ENCODE results near the gene SNAPC2. TPM values are rescaled to one million over a fixed set of nuclear protein-coding genes. Genes with fewer than 3 reads are reported as not detected.

Gene SNAPC2
- total RNA-seq, 4 donors from 2014 or later = 29.5 to 37.7 (median 33.4) TPM

- Histone ChIP-seq H3K4me3 (peak overlapping the region in 1 of 2 donors; percentile 43), H3K27me3 (peaks cover 59% of the 10 kb centered on the region), H3K27ac (no peak overlapping the region), H3K4me1 (peaks cover 0 to 60% (median 22%) of the 10 kb centered on the region in 3 donors), H3K36me3 (no peaks in the 10 kb centered on the region), H3K9me3 (no peaks in the 10 kb centered on the region)
- WGBS, 2 donors (ENCODE audit: low coverage in 1 of 2) = 22% methylated on average over 11 of the region's 53 CpGs; no CpG with 5 or more reads in 1 of the 2 donors
- TF ChIP-seq POLR2AphosphoS5 (IDR thresholded peaks at IDR 0.05) (no peak), CTCF (IDR thresholded peaks at IDR 0.05) (no peak), POLR2A (IDR thresholded peaks at IDR 0.05) (no peak), EP300 (IDR thresholded peaks at IDR 0.05) (no peak)
- ATAC-seq = no peak
Measured at GRCh38 chr19:7873304-7874075, 46.6 kb upstream of the SNAPC2 start.

- H3K4me1 ChIP-seq = peaks cover 0 to 53% (median 21%) of the 10 kb centered on the region in 3 donors
- no CpG with 5 or more reads among the region's 88 CpGs for WGBS, 2 donors (ENCODE audit: low coverage in 1 of 2)
- peak within 1 kb of the TSS in 1 of 2 donors; percentile 43 for H3K4me3 ChIP-seq
- no peak for ATAC-seq
- TF ChIP-seq POLR2A (IDR thresholded peaks at IDR 0.05) (no peak), POLR2AphosphoS5 (IDR thresholded peaks at IDR 0.05) (no peak), CTCF (IDR thresholded peaks at IDR 0.05) (no peak), EP300 (IDR thresholded peaks at IDR 0.05) (no peak)
- H3K36me3 ChIP-seq = no peaks in the 10 kb centered on the region
- peaks cover 62% of the 10 kb centered on the region for H3K27me3 ChIP-seq
- H3K27ac ChIP-seq = no peak within 1 kb of the TSS
- no peaks in the 10 kb centered on the region for H3K9me3 ChIP-seq
Measured at GRCh38 chr19:7874076-7874896, 45.9 kb upstream of the SNAPC2 start, which contains the start of gene PRR36. PRR36 (minus strand) TSS chr19:7874390; CDS start chr19:7873689, 701 bp downstream.

- WGBS, 2 donors (ENCODE audit: low coverage in 1 of 2) = 20 to 23% methylated on average over 2 to 8 of the region's 12 CpGs
- ATAC-seq = no peak
- Histone ChIP-seq H3K4me3 (no peak overlapping the region), H3K27ac (no peak overlapping the region), H3K4me1 (peaks cover 0 to 47% (median 18%) of the 10 kb centered on the region in 3 donors), H3K36me3 (no peaks in the 10 kb centered on the region), H3K27me3 (peaks cover 67% of the 10 kb centered on the region), H3K9me3 (no peaks in the 10 kb centered on the region)
- TF ChIP-seq EP300 (IDR thresholded peaks at IDR 0.05) (no peak), CTCF (IDR thresholded peaks at IDR 0.05) (no peak), POLR2A (IDR thresholded peaks at IDR 0.05) (no peak), POLR2AphosphoS5 (IDR thresholded peaks at IDR 0.05) (no peak)
Measured at GRCh38 chr19:7874897-7875273, 45.3 kb upstream of the SNAPC2 start.

- no peak for ATAC-seq
- Histone ChIP-seq H3K4me3 (no peak overlapping the region), H3K4me1 (peaks cover 0 to 24% (median 14%) of the 10 kb centered on the region in 3 donors), H3K27me3 (peaks cover 73% of the 10 kb centered on the region), H3K9me3 (no peaks in the 10 kb centered on the region), H3K36me3 (no peaks in the 10 kb centered on the region), H3K27ac (no peak overlapping the region)
- WGBS, 2 donors (ENCODE audit: low coverage in 1 of 2) = 64 to 88% methylated on average over 5 to 6 of the region's 6 CpGs
- TF ChIP-seq POLR2AphosphoS5 (IDR thresholded peaks at IDR 0.05) (no peak), CTCF (IDR thresholded peaks at IDR 0.05) (no peak), EP300 (IDR thresholded peaks at IDR 0.05) (no peak), POLR2A (IDR thresholded peaks at IDR 0.05) (no peak)
Measured at GRCh38 chr19:7877249-7877836, 42.8 kb upstream of the SNAPC2 start.

Data from gastroesophageal sphincter (tissue), 4 donors.